Karpas-422 (cell line): ENCODE measurements around the gene HEXB. TPM values are rescaled to one million over a fixed set of nuclear protein-coding genes. Genes with fewer than 3 reads are reported as not detected.
"Not testable (repeated sequence)": the region's sequence is repeated elsewhere in the genome, so short reads cannot be mapped to it uniquely, and the experiment has no call there.

Source experiments
- DNase-seq: peaks from one replicate; pipeline ENCODE4 v3.0.0-alpha.2; 2015
- H2AFZ ChIP-seq: fragments of 200-600 bp; sonication (generic); 2 replicates; pipeline ENCODE4 v1.6.1; 2014; ENCODE audit warnings: antibody characterized with exemption, low read length, mixed read lengths
- H3K27ac ChIP-seq: fragments of 200-600 bp; sonication (generic); 2 replicates; pipeline ENCODE4 v1.5.1; 2014; ENCODE audit warnings: mild to moderate bottlenecking, low read length, moderate library complexity
- H3K27me3 ChIP-seq: fragments of 200-600 bp; sonication (generic); 2 replicates; pipeline ENCODE4 v1.6.1; 2014; ENCODE audit warnings: low read length, mixed read lengths
- H3K36me3 ChIP-seq: fragments of 200-600 bp; sonication (generic); 2 replicates; pipeline ENCODE4 v1.6.1; 2014; ENCODE audit warnings: low read length, mixed read lengths; ENCODE audit not compliant: insufficient read depth
- H3K4me1 ChIP-seq: fragments of 200-600 bp; sonication (generic); 2 replicates; pipeline ENCODE4 v1.6.1; 2014; ENCODE audit warnings: mild to moderate bottlenecking, low read length, mixed read lengths
- H3K4me2 ChIP-seq: fragments of 200-600 bp; sonication (generic); 2 replicates; pipeline ENCODE4 v1.6.1; 2014; ENCODE audit warnings: low read length, low read depth, mild to moderate bottlenecking; ENCODE audit not compliant: poor library complexity, severe bottlenecking
- H3K4me3 ChIP-seq: fragments of 200-600 bp; sonication (generic); 2 replicates; pipeline ENCODE4 v1.5.1; 2014; ENCODE audit warnings: mild to moderate bottlenecking, antibody characterized with exemption, low read length, mixed read lengths
- H3K79me2 ChIP-seq: fragments of 200-600 bp; sonication (generic); 2 replicates; pipeline ENCODE4 v1.6.1; 2014; ENCODE audit warnings: mild to moderate bottlenecking, low read length, mixed read lengths
- H3K9ac ChIP-seq: fragments of 200-600 bp; sonication (generic); 2 replicates; pipeline ENCODE4 v1.6.0; 2014; ENCODE audit warnings: low read length
- H3K9me2 ChIP-seq: fragments of 200-600 bp; sonication (generic), shearing (Covaris generic); replicated peaks from 2 replicates; pipeline ENCODE4 v1.6.0; 2014; ENCODE audit warnings: mild to moderate bottlenecking, low read length, moderate library complexity; ENCODE audit not compliant: insufficient read depth
- H3K9me3 ChIP-seq: fragments of 300-700, 200-600 bp; sonication (generic); 2 replicates; pipeline ENCODE4 v1.6.1; 2014; ENCODE audit warnings: low read length, mixed read lengths
- H4K20me1 ChIP-seq: fragments of 200-600 bp; sonication (generic); 2 replicates; pipeline ENCODE4 v1.6.1; 2014; ENCODE audit warnings: mild to moderate bottlenecking, antibody characterized with exemption, low read length, low read depth; ENCODE audit not compliant: insufficient read depth
- total RNA-seq: library from RNA; depleted of rRNA; stranded (reverse); fragments of >200 nt; shearing (Covaris generic); gene quantifications from 2 replicates; pipeline ENCODE4 v1.2.3, GENCODE V29; 2014; ENCODE audit warnings: low replicate concordance

Gene HEXB
- total RNA-seq, 1 experiment from 2014 or later: 70.2 TPM

- Histone ChIP-seq H3K79me2 (no peaks in the 10 kb centered on the region), H2AFZ (no peak overlapping the region), H3K36me3 (no peaks in the 10 kb centered on the region)
Observed at GRCh38 chr5:74665273-74665672, 19.8 kb upstream of the HEXB start.

GRCh38 chr5:74665816-74666215, 19.2 kb upstream of the HEXB start:
- Histone ChIP-seq H3K36me3 (no peaks in the 10 kb centered on the region), H3K9ac (no peak overlapping the region), H4K20me1 (no peaks in the 10 kb centered on the region), H3K4me1 (peaks cover 3% of the 10 kb centered on the region), H3K27me3 (no peaks in the 10 kb centered on the region), H3K4me2 (no peak overlapping the region), H2AFZ (no peak overlapping the region), H3K27ac (no peak overlapping the region), H3K4me3 (no peak overlapping the region), H3K9me3 (no peaks in the 10 kb centered on the region), H3K9me2 (no peaks in the 10 kb centered on the region), H3K79me2 (no peaks in the 10 kb centered on the region)
- DNase-seq: no peak

More at GRCh38 chr5:74665273-74665672, 19.8 kb upstream of the HEXB start:
- no peak overlapping the region for H3K4me3 ChIP-seq
- H3K9ac ChIP-seq: no peak overlapping the region
- H4K20me1 ChIP-seq: no peaks in the 10 kb centered on the region
- no peaks in the 10 kb centered on the region for H3K27me3 ChIP-seq
- no peaks in the 10 kb centered on the region for H3K9me3 ChIP-seq
- peaks cover 9% of the 10 kb centered on the region for H3K4me1 ChIP-seq
- H3K4me2 ChIP-seq: no peak overlapping the region
- no peak overlapping the region for H3K27ac ChIP-seq
- DNase-seq: no peak
- no peaks in the 10 kb centered on the region for H3K9me2 ChIP-seq

- Histone ChIP-seq H3K36me3 (no peaks in the 10 kb centered on the region), H3K9me2 (no peaks in the 10 kb centered on the region), H3K9ac (no peak overlapping the region)
Observed at GRCh38 chr5:74667396-74667795, 17.6 kb upstream of the HEXB start.

GRCh38 chr5:74669821-74670220, 15.2 kb upstream of the HEXB start:
- no peaks in the 10 kb centered on the region for H3K9me3 ChIP-seq
- no peaks in the 10 kb centered on the region for H3K36me3 ChIP-seq
- H3K4me3 ChIP-seq: no peak overlapping the region
- no peak overlapping the region for H2AFZ ChIP-seq
- H3K79me2 ChIP-seq: no peaks in the 10 kb centered on the region
- no peaks in the 10 kb centered on the region for H3K27me3 ChIP-seq
- H3K4me1 ChIP-seq: no peaks in the 10 kb centered on the region
- no peak overlapping the region for H3K4me2 ChIP-seq
- DNase-seq: no peak
- no peaks in the 10 kb centered on the region for H3K9me2 ChIP-seq
- H4K20me1 ChIP-seq: no peaks in the 10 kb centered on the region
- H3K27ac ChIP-seq: no peak overlapping the region
- no peak overlapping the region for H3K9ac ChIP-seq

More at GRCh38 chr5:74667396-74667795, 17.6 kb upstream of the HEXB start:
- no peaks in the 10 kb centered on the region for H3K79me2 ChIP-seq
- H3K4me2 ChIP-seq: no peak overlapping the region
- H3K27ac ChIP-seq: no peak overlapping the region
- no peaks in the 10 kb centered on the region for H3K4me1 ChIP-seq
- DNase-seq: no peak
- no peak overlapping the region for H2AFZ ChIP-seq
- H4K20me1 ChIP-seq: no peaks in the 10 kb centered on the region
- no peak overlapping the region for H3K4me3 ChIP-seq
- H3K9me3 ChIP-seq: no peaks in the 10 kb centered on the region
- no peaks in the 10 kb centered on the region for H3K27me3 ChIP-seq

- Histone ChIP-seq H3K4me2 (no peak overlapping the region), H4K20me1 (no peaks in the 10 kb centered on the region)
- DNase-seq: no peak
Observed at GRCh38 chr5:74670396-74671038, 14.5 kb upstream of the HEXB start.

GRCh38 chr5:74672215-74672877, 12.7 kb upstream of the HEXB start:
- Histone ChIP-seq H3K9ac (no peak overlapping the region), H2AFZ (no peak overlapping the region), H3K9me3 (no peaks in the 10 kb centered on the region), H3K27me3 (no peaks in the 10 kb centered on the region), H4K20me1 (no peaks in the 10 kb centered on the region), H3K4me1 (no peaks in the 10 kb centered on the region), H3K4me2 (no peak overlapping the region), H3K27ac (no peak overlapping the region), H3K79me2 (no peaks in the 10 kb centered on the region), H3K9me2 (no peaks in the 10 kb centered on the region), H3K4me3 (no peak overlapping the region), H3K36me3 (no peaks in the 10 kb centered on the region)
- DNase-seq: no peak

More at GRCh38 chr5:74670396-74671038, 14.5 kb upstream of the HEXB start:
- H3K27ac ChIP-seq: no peak overlapping the region
- H3K27me3 ChIP-seq: no peaks in the 10 kb centered on the region
- H3K9me2 ChIP-seq: no peaks in the 10 kb centered on the region
- H3K9me3 ChIP-seq: no peaks in the 10 kb centered on the region
- H2AFZ ChIP-seq: no peak overlapping the region
- H3K4me3 ChIP-seq: no peak overlapping the region
- H3K9ac ChIP-seq: no peak overlapping the region
- no peaks in the 10 kb centered on the region for H3K4me1 ChIP-seq
- H3K79me2 ChIP-seq: no peaks in the 10 kb centered on the region
- H3K36me3 ChIP-seq: no peaks in the 10 kb centered on the region

- no peak overlapping the region for H3K9ac ChIP-seq
- no peaks in the 10 kb centered on the region for H3K4me1 ChIP-seq
- H3K27me3 ChIP-seq: no peaks in the 10 kb centered on the region
- H3K27ac ChIP-seq: no peak overlapping the region
- no peaks in the 10 kb centered on the region for H4K20me1 ChIP-seq
- no peak overlapping the region for H2AFZ ChIP-seq
- H3K9me2 ChIP-seq: no peaks in the 10 kb centered on the region
- H3K36me3 ChIP-seq: no peaks in the 10 kb centered on the region
- no peaks in the 10 kb centered on the region for H3K9me3 ChIP-seq
- no peak overlapping the region for H3K4me2 ChIP-seq
- no peak overlapping the region for H3K4me3 ChIP-seq
- no peaks in the 10 kb centered on the region for H3K79me2 ChIP-seq
- DNase-seq: peak; percentile 49
Observed at GRCh38 chr5:74673011-74673790, 11.8 kb upstream of the HEXB start.

- not testable (repeated sequence) for H3K4me2 ChIP-seq, H3K9me2 ChIP-seq, H3K4me1 ChIP-seq, H3K9ac ChIP-seq, DNase-seq, H3K9me3 ChIP-seq, H3K79me2 ChIP-seq, H3K27me3 ChIP-seq, H2AFZ ChIP-seq, H3K27ac ChIP-seq, H3K4me3 ChIP-seq, H4K20me1 ChIP-seq, H3K36me3 ChIP-seq
Observed at GRCh38 chr5:74676466-74676865, 8.6 kb upstream of the HEXB start.
